ENCODE results near the gene CENPB. TPM values are rescaled to one million over a fixed set of nuclear protein-coding genes. Genes with fewer than 3 reads are reported as not detected.
"Not testable (repeated sequence)": the region's sequence is repeated elsewhere in the genome, so short reads cannot be mapped to it uniquely, and the experiment has no call there.

Gene CENPB
- total RNA-seq, 1 experiment from 2014 or later, result 180 TPM

DNA sequence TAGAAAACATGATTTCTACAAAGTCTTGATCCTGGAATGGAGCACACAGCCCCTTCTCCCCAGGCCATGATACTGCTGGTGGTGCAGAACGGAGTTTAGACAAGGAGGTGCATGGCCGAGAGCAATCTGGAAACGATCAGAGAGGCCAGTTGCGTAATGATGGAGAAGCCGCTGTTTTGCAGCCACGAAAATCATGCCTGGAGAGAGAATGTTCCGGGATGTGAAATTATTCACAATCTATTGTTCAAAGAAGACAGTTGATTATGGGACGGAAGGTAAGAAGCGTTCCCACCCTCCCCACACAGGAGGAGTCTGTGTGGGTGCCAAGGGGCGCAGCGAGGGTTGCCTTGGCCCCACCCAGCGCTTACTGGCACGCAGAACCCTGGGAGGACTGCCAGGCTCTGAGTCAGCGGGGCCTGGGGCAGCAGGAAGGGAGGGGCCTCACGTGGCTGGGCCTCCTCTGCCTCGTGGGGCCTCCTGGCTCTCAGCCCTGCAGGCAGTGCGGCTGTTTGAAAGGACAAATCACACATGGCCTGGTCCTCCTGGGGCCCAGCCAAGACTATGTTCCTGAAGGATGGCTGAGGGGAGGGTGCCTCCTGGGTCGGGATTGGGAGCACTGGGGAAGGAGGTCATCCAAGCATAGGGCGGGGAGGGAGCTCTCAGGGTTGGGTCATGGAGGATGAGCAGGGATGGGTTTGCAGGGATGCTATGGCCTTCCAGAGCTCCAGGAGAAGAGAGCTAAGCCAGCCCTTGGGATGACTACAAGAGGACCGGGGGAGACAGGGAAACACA lies 25.1 kb upstream of the CENPB start:
- peak; percentile 100 for DNase-seq (ENCODE audit: low read depth)

DNA sequence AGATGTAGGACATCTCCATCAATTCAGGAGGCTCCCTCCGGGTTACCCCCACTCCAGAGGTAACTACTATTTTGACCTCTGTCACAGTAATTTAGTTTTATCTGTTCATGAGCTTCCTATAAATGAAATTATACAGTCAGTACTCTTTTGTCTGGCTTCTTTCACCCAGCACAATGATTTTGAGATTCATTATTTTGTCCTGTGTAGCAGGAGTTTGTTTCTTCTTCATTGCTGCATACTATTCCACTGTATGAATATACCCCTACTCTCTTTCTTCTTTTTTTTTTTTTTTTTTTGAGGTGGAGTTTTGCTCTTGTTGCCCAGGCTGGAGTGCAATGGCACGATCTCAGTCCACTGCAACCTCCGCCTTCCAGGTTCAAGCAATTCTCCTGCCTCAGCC lies 22.0 kb upstream of the CENPB start:
- no peak for DNase-seq (ENCODE audit: low read depth)

DNA sequence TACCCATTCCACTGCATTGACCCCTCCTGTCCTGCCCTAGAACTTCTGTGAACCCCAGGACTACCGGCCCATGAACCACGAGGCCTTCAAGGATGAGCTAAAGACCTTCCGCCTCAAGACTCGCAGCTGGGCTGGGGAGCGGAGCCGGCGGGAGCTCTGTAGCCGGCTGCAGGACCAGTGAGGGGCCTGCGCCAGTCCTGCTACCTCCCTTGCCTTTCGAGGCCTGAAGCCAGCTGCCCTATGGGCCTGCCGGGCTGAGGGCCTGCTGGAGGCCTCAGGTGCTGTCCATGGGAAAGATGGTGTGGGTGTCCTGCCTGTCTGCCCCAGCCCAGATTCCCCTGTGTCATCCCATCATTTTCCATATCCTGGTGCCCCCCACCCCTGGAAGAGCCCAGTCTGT lies 18.2 kb upstream of the CENPB start:
- no peak for DNase-seq (ENCODE audit: low read depth)

DNA sequence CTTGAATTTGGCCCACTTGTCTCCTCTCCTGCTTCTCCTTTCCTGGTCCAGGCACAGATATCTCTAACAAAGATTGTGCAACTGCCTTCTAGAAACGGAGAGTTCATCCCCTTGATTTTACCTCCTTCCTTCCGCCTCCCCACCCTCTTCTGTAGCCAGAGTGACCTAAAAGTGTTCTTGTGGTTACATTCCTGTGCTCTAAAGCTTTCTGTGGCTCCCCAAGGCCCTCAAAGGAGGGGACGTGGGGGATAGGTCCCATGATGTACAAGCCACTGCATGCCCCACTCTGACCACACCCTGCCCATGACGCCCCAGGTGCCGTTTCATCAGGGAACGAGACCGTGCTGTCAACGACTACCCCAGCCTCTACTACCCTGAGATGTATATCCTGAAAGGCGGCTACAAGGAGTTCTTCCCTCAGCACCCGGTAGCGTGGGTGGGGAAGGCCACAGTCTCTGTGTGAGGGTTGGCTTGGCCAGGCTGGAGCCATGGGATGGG lies 17.8 kb upstream of the CENPB start:
- DNase-seq (ENCODE audit: low read depth), result no peak

DNA sequence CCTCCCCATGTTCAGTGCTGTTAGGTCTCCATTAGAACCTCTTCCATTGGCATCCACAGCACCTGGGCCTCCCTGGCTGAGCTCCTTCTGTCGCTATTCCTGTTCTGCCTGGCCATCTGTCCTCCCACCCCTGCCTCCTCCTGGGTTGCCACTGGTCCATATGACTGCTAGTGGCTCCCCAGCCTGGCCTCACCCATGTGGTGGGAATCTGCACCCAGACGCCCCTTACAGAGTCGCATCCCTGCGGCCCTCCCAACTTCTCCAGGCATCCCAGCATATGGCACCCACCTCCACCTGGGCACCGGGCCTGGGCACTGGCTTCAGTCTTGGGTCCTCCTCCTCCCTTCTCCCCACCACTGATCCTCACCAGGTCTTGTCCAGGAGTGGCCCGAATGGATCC lies 17.3 kb upstream of the CENPB start:
- no peak for DNase-seq (ENCODE audit: low read depth)

DNA sequence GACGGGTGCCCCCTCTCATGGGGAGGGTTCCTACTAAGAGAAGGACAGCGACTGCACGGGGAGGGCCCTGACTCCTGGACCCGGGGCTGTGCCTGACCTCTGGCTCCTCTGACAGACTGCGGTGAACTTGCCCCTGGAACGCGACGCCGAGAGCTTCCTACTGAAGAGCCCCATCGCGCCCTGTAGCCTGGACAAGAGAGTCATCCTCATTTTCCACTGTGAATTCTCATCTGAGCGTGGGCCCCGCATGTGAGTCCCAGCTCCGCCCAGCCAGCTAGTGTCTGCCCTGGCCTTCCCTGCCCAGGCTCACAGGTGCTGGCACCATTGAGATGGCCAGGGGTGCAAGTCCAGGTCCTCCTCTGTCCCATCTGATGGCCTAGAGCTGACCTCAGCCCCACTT lies 16.7 kb upstream of the CENPB start:
- DNase-seq (ENCODE audit: low read depth), result no peak

DNA sequence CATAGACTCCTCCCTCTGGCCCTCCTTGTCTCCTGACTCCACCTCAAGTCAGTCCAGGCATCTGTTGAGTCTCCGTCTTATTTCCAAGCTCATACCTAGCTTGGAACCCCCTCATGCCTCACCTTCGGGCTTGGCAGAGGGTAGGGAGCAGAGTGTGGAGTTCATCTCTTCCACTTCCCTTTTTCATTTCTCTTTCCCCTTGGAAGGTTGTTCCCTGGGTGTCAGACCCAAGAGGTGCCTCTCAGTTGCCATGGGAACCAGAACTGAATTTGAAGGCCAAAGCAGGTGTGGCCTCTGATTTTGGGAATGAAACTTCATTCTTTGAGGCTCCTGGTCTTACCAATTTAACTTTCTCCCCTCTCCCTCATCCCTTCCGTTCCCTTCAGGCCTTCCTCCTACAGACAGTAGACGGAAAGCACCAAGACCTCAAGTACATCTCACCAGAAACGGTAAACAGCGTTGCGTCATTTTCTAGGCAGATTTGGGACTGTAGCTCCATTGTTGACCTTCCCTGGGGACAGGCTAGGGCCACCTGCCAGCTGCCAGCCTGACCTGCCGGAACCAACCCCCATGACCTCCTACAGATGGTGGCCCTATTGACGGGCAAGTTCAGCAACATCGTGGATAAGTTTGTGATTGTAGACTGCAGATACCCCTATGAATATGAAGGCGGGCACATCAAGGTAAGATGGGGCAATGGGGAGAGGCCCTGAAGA lies 16.1 kb upstream of the CENPB start:
- DNase-seq (ENCODE audit: low read depth), result no peak

DNA sequence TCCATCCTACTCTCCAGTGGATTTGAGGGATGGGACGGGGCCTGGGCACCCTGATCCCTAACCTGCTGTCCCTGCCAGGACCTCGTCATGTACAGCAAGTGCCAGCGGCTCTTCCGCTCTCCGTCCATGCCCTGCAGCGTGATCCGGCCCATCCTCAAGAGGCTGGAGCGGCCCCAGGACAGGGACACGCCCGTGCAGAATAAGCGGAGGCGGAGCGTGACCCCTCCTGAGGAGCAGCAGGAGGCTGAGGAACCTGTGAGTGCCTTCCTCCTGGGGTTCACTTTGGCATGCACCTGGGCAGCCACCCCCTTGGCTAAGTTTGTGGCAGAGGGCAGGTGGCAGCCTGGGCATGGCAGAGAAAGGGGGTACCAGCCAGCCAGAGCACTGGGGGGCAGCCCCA lies 15.3 kb upstream of the CENPB start:
- DNase-seq (ENCODE audit: low read depth), result no peak

DNA sequence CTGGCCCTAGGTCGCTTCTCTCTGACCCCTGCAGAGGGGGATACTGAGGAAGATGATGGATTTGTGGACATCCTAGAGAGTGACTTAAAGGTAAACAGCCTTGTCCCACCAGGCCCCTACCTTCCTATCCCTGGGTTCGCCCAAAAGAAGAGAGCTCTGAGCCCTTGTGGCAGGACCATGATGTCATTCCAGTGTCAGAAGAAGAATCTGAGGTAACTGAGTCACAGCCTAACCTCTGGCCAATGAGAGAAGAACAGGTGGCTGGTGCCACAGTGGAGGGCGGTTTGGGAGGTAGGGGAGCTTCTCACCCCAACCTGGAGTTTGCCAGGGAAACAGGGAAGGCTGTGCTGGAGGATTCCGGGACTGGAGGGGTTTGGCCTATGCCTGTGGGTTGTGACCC lies 14.8 kb upstream of the CENPB start:
- DNase-seq (ENCODE audit: low read depth), result no peak

DNA sequence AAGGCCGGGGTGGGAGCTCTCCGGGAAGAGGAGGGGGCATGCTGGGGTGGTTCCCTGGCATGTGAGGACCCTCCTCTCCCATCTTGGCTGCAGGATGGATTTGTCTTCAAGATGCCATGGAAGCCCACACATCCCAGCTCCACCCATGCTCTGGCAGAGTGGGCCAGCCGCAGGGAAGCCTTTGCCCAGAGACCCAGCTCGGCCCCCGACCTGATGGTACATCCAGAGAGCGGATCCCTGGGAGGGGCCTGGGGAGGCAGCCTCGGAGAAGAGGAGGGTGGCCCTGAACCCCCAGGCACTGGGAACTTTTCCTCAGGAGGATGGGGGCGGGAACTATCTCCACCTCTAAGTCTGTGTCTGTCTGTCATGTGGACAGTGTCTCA lies 14.3 kb upstream of the CENPB start:
- DNase-seq (ENCODE audit: low read depth), result no peak

DNA sequence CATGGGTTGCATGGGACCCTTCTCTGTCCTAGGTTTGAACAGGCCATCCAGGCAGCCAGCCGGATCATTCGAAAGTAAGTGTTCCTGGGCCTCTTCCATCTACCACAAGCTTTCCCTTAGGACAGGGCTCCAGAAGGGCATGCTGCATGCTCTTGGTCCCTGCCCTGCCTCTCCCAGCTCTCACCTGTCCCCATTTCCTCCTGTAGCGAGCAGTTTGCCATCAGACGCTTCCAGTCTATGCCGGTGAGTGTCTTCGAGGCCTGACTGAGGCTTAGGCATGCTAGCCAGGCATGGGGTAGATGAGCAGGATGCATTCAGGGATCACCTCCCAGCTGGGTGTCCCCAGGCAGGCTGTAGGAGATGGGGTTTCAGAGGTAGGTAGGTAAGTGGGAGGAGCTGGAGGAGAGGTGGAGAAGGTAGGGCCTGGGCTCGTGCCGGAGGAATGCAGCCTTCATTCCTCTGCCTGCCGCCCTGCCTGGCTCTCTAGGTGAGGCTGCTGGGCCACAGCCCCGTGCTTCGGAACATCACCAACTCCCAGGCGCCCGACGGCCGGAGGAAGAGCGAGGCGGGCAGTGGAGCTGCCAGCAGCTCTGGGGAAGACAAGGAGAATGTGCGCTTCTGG lies 13.8 kb upstream of the CENPB start:
- no peak for DNase-seq (ENCODE audit: low read depth)

DNA sequence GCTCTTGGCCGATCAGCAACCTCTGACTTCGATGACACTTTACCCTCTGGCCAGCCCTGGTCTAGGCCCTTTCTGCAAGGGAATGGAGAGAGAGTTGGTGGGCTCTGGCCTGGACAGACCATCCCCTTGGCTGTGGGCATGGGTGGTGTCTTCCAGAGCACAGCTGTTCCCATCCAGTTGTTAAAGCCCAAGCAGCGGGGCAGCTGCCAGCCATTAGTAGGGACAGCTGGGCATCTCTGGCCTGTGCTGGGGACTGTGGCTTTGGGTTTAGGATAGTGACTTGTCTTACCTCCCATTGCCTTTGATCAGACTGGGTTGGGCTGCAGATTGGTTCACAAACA lies 12.3 kb upstream of the CENPB start:
- no peak for DNase-seq (ENCODE audit: low read depth)

DNA sequence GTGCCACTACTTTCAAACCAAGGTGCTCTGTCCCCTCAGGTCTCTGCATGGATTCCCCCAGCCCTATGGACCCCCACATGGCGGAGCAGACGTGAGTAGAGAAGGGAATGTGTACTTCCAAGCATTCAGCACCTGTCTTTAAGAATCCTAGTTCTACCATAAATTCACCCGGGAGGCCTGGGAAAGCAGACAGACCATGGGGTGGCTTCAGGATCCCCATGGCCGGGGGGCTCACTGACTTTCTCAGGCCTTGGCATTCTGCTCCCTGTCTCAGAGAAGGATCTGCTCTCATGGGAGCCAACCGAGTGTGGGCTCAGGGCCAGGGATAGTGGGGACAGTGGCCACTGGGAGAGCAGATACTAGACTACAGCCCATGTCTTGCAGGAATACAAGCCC lies 11.8 kb upstream of the CENPB start:
- no peak for DNase-seq (ENCODE audit: low read depth)

DNA sequence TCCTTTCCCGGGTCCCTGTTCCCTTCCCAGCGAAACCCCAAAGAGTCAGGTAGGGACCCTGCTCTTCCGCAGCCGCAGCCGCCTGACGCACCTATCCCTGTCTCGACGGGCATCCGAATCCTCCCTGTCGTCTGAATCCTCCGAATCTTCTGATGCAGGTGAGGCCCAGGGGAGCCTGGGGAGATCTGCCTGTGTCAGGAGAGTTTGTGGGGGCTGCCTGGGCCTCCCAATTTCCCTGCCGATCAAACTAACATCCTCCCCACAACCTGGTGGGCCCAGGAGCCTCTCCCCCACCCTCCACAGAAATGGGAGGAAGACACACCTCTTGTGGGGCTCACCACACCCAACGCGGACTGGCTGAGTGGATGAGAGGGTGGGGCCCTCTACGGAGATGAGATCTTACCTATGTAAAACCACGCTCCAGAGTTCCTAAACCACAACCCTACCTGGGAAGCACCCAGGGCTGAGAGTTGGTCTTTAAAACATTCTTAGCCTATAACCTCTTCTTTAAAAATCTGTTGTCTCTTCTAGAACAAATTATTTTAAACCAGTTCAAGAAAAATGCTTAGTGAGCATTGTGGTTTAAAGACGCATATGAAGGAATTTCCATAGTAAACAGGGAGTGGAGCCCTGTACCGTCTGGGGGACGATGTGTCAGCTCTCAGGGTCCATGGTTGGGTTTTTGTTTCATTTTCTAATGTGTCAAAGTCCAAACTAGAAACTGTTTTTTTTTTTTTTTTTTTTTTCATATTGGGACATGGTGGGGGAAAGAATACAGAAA lies 11.2 kb upstream of the CENPB start:
- no peak for DNase-seq (ENCODE audit: low read depth)

DNA sequence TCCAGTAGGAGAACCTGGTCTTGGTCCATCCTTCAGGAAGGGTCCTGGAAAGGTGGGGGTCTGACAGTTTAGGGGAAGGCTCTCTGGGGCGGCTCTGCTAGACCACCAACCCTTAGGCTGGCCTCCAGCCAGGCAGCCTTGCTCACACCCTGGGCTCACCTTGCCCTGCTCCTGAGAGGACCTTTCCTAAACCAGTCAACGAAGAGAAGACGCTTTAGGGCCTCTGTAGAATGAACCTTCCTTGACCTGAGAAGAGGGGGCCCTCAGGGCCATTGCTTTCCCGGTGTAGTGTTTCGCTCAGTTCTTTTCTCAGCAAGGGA lies 10.6 kb upstream of the CENPB start:
- no peak for DNase-seq (ENCODE audit: low read depth)

DNA sequence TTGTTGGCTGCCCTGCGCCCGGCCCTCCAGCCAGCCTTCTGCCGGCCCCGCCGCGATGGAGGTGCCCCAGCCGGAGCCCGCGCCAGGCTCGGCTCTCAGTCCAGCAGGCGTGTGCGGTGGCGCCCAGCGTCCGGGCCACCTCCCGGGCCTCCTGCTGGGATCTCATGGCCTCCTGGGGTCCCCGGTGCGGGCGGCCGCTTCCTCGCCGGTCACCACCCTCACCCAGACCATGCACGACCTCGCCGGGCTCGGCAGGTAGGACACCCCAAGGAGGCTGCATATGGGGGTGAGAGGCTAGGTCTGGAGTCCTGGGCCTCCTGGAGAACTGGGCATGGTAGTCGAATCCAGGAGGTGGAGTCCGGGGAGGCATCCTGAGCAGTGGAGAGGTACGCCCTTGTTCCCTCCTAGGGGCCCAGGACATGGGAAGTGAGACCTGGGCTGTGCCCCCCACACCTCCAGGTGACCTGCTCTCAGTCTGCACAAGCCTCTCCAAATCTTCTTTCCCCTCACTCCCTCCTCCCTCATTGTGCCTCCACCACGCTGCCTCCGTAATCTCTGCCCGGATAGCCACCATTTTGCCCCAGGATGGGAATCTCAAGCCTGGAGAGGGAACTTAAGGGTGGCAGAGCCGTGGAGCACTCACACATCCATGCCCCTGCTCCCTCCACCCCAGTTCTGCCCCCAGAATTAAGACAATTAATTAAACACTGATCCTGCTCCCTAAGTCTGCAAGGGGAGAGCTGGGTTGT lies 10.1 kb upstream of the CENPB start:
- no peak for DNase-seq (ENCODE audit: low read depth)

DNA sequence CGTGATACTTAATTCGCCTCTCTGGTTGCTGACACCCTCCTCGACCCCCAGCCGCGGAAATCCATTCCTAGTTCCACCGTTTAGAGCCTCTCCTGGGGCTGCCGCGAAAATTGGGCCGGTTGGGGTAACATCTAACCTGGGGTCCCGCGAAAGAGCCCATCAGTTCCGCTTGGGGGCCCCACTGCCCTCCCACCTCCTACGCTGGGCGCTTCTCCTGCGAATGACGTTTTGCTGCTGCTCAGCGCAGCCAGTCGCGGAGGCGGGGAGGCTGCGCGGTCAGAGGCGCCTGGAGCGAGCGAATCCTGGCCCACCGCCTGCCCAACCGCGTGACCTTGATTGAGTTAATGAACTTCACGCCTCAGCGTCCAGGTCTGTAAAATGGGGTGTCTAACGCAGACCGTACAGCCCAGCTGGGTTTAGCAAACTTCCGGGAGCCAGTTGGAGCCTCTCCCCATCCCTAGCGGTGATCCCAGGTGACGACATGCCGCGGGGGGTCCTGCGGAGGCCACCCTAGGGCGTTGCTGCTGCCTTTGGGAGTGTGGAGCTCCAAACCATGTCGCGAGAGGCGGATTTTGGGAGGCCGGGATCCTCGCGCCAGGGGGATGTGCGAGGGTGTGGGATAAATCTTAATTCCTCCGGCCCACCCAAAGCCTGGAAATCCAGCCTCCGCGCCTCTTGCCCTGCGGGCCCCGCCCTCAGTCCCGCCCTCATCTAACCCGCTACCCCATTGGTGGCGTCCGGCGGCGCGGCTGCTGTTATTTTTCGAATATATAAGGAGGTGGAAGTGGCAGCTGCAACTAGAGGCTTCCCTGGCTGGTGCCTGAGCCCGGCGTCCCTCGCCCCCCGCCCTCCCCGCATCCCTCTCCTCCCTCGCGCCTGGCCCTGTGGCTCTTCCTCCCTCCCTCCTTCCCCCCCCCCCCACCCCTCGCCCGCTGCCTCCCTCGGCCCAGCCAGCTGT lies 9.2 kb upstream of the CENPB start, which contains the start of gene CDC25B:
Gene CDC25B, plus strand, starts transcription at position 800 of the 958 bp plus-strand sequence. CDS start 222 bp downstream, outside the sequence.
- DNase-seq (ENCODE audit: low read depth), result peak; percentile 95

DNA sequence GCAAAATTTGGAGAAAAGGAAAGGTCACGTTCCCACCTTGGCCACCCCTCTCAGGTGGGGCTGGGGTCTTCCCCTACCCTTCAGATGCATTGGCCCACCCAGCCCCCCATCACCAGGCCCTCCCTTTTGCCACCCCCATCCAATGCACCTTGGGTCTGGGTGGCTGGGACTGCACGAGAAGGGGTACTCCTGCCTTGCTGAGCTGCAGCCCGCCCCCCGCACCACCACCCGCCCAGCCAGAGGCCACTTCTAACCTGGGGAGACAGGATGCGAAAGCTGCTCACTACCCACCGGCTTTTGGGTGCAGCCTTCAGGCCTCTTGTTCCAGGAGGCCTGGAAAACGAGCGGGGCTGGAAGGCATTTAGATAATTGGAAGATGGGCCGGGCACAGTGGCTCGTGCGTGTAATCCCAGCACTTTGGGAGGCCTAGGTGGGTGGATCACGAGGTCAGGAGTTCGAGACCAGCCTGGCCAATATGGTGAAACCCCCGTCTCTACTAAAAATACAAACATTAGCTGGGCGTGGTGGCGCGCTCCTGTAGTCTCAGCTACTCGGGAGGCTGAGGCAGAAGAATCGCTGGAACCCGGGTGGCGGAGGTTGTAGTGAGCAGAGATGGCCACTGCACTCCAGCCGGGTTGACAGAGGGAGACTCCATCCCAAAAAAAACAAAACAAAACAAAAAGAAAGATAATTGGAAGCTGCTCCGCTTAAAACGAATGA lies 8.3 kb upstream of the CENPB start:
- no peak for DNase-seq (ENCODE audit: low read depth)

DNA sequence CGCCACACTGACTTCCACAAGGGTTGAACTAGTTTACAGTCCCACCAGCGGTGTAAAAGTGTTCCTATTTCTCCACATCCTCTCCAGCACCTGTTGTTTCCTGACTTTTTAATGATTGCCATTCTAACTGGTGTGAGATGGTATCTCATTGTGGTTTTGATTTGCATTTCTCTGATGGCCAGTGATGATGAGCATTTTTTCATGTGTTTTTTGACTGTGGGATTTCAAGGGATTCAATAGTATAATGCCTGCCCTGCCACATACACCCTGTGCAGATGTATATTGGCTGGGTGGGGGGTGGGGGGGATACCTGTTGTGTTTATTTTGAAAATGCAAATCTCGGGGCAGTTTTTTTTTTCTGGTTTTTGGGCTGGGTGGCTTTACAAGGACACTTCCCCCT lies 7.6 kb upstream of the CENPB start:
- not testable (repeated sequence) for DNase-seq (ENCODE audit: low read depth)

Data from HT1080 (cell line).